A549 (cell line): ENCODE measurements around the gene AQP2.
"Not testable (repeated sequence)": the region's sequence is repeated elsewhere in the genome, so short reads cannot be mapped to it uniquely, and the experiment has no call there.

ENCODE experiments used
- CTCF ChIP-seq: fragments of >200 bp; sonication (Bioruptor Twin); formaldehyde crosslinking; IDR thresholded peaks from 3 replicates; pipeline ENCODE4 v1.5.1; 2016
- MAX ChIP-seq: IDR thresholded peaks from 2 replicates; pipeline ENCODE4 v1.6.1; 2012
- RAD21 ChIP-seq, 2 experiments: fragments of >200 bp in 1 of 2; sonication (Bioruptor Twin) in 1 of 2; formaldehyde crosslinking in 1 of 2; IDR thresholded peaks in 1 of 2; conservative IDR thresholded peaks in 1 of 2; 2 replicates in 1 of 2; 3 replicates in 1 of 2; pipeline ENCODE4 v1.6.1; 2012 to 2018; ENCODE audit warnings: inconsistent platforms in 1 of 2

DNA sequence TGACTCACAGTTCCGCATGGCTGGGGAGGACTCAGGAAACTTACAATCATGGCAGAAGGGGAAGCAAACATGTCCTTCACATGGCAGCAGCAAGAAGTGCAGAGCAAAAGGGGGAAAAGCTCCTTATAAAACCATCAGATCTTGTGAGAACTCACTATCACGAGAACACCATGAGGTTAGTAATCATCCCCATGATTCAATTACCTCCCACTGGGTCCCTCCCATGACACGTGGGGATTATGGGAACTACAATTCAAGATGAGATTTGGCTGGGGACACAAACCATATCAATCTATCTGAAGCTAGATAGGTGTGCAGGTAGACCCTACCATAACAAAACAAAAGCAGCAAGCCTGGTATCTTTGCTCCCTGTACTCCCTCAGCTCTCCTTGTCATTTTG lies 35.9 kb downstream of the AQP2 start:
- TF ChIP-seq CTCF; MAX; RAD21 (conservative IDR thresholded peaks at IDR 0.05 in 1 of 2, IDR thresholded peaks at IDR 0.05 in 1 of 2): not testable (repeated sequence)
